Retinal pigment epithelial cell (primary cell): Measurements from ENCODE around the gene SDK1.

ENCODE experiments used
- DNase-seq: peaks from one replicate; pipeline ENCODE4 v3.0.0-alpha.2; 2010; ENCODE audit warnings: low read depth
- H3K4me3 ChIP-seq: 2 replicates; pipeline ENCODE4 v1.5.1; 2011; ENCODE audit warnings: mild to moderate bottlenecking, low read length, control low read depth, moderate library complexity
- CTCF ChIP-seq: conservative IDR thresholded peaks from 2 replicates; pipeline ENCODE4 v1.5.1; 2011; ENCODE audit warnings: low read depth, low read length, control low read depth, inconsistent platforms

SDK1 gene

GRCh38 chr7:4139656-4140625, 838.9 kb downstream of the SDK1 start:
- H3K4me3 ChIP-seq = no peak overlapping the region
- TF ChIP-seq CTCF = no peak
- DNase-seq = no peak

GRCh38 chr7:4140933-4141332, 839.9 kb downstream of the SDK1 start:
- no peak for TF ChIP-seq CTCF
- H3K4me3 ChIP-seq = no peak overlapping the region
- no peak for DNase-seq

- H3K4me3 ChIP-seq = no peak overlapping the region
- DNase-seq = no peak
- no peak for TF ChIP-seq CTCF
Measured at GRCh38 chr7:4143006-4143405, 842.0 kb downstream of the SDK1 start.

GRCh38 chr7:4143511-4144171, 842.6 kb downstream of the SDK1 start:
- TF ChIP-seq CTCF = no peak
- no peak for DNase-seq
- no peak overlapping the region for H3K4me3 ChIP-seq

- H3K4me3 ChIP-seq = no peak overlapping the region
- TF ChIP-seq CTCF = no peak
- DNase-seq = no peak
Measured at GRCh38 chr7:4144172-4144701, 843.2 kb downstream of the SDK1 start.

GRCh38 chr7:4144811-4145510, 843.9 kb downstream of the SDK1 start:
- no peak for TF ChIP-seq CTCF
- H3K4me3 ChIP-seq = no peak overlapping the region
- DNase-seq = no peak
